HG03175 (cell line): ENCODE data around the gene CLEC17A.
A peak's percentile ranks its signal among the peaks of the same experiment; 100 is the strongest.
"Not testable (repeated sequence)": the region's sequence is repeated elsewhere in the genome, so short reads cannot be mapped to it uniquely, and the experiment has no call there.

Experiments
- ATAC-seq: cut with Tn5 transposase; IDR thresholded peaks from one replicate; pipeline ENCODE4 v1.9.1; 2021; ENCODE audit warnings: mild to moderate bottlenecking, moderate library complexity; ENCODE audit not compliant: unreplicated experiment

CLEC17A gene

DNA sequence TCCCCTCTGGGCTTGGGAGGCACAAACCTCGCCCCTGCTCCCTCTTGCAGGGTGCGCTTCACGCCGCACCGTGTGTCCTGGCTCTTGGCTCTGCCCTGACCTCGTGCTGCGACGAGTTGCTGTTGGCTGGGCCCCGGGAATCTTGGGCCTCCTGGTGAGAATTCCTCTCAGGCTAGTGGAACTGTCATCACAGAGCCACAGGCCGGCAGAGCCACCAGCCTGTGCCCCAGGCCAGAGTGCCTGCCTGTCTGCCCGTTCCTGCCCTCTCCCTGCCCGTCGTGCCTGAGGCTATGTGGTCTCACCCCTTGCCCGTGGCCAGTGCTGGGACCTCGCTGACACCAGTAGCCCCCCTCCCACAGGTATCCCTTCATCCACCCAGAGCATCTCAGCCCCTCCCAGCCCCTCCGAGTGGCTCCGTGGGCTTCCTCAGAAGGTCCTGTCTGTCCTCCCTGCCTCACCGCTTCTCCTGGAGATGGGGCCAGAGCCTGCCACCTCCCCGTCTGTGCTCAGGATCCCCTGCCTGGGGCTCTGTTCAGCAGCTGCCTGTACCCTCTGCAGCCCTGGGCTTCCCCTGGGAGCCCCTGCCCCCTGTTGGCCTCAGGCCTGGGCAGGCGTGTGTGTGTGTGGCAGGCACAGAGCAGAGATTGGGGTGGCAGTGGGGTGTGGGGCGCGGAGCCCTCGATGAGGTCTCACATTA lies 24.4 kb upstream of the CLEC17A start:
- ATAC-seq, result no peak

DNA sequence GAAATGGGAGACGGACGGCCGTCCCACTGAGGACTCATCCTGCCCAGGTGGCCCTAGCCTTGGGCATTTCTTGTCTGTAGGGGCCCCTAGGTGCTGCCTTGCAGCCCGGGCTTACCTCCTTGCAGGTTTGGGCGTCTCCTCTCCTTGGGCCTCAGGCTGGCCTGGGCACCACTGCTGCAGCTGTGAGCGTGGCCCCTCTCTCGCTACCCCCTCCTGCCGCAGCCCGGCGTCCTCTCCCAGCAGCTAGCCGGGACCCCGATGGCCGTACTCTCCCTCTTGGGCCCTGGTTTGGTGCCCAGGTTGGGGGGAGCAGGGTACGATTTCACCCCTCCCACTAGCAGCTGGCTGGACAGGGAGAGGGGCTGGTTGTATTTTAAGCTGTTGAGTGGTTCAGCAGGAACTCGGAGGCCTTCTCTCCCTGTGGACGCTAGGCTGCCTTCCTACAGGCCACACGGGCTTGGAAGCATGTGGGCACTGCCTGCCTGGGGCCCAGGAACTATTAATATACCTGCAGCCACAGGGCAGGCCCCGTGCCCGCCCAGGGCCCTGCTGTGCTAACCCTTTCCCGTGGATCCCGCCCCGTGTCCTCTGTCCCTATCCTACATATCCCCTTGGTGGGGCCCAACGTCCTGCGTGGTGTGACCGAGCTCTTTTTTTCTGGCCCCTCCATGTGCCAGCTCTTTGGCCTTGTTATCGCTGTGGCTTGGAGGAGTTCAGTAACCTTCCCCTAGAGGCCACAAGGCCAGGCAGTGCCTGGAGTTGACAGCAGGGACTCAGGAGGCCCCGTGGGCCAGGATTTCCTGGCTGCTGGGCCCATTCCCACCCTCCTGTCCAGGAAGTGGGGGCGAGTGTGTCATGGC lies 22.7 kb upstream of the CLEC17A start:
- no peak for ATAC-seq

DNA sequence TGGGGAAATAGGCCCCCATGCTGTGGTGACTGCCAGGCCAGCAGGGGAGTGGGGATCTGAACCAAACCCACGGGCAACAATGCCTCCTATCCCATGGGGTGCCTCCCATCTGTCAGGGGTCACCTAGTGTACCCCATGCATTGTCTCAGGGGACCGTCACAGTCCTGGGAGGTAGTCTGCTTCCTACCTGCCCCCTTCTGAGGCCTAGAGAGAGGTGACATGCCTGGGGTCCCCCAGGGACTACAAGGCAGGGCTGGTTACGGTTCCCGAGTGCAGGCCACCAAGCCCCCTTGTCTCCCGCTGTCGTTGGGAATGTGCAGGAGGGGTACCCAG lies 22.1 kb upstream of the CLEC17A start:
- ATAC-seq, result no peak

DNA sequence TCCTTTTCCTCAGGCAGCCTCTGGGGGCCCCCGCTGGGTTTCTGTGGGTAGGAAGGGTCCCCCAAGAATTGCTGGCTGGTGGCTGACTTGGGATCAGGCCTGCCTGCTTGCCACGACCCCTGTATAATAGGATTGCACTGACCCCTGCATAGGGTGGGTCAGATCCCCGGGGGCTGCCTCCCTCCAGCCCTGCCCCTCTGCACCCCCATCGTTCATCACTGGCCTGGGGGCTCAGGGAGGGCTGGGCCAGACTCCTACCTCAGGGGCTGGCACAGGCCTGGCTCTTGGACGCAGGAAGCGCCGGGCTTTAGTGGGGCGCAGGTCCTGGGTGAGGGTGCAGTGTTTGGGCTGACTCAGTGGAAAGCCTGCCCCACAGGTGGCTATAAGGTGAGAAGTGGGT lies 21.6 kb upstream of the CLEC17A start:
- ATAC-seq, result no peak

DNA sequence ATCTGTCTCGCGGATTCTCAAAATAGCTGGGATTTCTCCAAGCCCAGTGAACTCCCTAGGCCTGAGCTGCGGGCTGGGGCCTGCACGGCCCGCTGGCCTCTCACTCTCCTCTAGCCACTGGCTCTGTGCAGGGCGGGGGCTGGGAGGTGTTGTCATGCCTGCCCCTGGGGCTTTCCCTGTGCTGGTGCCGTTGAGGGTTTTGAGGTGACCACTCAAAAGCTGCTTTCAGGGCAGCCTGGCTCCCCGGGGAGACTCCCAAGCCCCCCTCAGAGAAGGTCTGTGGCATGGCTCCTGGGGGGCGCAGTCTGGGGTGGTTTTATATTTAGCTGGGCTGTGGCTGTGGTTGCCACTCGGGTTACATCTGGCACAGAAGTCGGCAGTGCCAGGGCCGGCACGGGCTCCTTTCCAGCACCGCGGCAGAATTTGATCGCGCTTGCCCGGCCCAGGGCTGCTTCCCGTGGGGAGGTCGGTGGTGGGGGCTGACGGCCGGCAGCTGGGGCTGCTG lies 21.0 kb upstream of the CLEC17A start:
- no peak for ATAC-seq

DNA sequence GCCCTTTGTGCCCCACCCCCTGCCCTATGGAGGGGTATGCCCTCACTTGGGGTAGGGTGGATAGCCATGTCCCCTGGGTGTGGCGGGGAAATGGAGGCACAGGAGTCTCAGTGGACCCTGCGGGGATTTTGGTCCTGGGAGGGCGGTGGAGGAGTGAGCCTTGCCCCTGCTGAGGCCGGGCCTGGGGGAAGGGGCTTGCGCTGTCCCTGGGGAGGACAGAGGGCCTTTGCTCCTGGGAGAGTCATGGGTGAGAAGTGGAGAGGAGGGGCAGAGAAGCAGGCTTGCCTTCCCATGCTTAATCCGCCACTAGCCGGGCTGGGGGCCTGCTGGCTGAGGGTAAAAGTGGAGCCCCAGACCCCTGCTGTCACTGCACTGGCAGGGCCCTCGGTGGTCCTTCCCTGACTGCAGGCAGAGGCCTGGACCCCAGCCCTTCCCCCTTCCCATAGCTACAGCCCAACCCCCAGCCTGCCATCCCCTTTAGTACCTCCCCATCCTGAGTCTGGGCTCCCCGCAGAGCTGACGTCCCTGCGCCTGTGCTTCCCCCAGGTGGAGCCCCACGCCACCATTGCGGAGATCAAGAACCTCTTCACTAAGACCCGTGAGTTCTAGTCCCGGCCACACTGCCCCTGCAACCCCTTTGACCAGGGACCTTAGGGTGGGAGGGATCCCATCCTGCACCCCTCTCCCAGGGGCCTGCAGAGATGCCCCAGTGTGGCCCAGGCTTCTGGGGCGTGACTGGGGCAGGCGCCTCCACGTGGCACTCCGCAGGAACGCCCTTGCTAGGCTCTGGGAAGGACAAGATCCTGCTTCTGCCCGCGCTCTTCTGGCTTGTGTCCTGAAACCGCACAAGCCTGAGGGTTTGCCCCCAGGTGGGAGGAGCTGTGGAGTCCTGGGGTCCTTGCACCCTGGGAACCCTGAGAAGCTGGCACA lies 20.0 kb upstream of the CLEC17A start:
- no peak for ATAC-seq

DNA sequence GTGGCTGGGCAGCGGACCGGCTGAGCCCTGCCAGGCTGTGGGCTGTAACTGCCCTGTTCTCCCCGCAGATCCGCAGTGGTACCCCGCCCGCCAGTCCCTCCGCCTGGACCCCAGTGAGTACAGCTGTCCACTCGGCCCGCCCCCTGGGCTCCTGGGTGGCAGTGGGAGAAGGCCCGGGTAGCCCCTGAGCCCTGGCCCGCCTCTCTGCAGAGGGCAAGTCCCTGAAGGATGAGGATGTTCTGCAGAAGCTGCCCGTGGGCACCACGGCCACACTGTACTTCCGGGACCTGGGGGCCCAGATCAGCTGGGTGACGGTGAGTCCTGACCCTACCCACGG lies 19.3 kb upstream of the CLEC17A start:
- no peak for ATAC-seq

DNA sequence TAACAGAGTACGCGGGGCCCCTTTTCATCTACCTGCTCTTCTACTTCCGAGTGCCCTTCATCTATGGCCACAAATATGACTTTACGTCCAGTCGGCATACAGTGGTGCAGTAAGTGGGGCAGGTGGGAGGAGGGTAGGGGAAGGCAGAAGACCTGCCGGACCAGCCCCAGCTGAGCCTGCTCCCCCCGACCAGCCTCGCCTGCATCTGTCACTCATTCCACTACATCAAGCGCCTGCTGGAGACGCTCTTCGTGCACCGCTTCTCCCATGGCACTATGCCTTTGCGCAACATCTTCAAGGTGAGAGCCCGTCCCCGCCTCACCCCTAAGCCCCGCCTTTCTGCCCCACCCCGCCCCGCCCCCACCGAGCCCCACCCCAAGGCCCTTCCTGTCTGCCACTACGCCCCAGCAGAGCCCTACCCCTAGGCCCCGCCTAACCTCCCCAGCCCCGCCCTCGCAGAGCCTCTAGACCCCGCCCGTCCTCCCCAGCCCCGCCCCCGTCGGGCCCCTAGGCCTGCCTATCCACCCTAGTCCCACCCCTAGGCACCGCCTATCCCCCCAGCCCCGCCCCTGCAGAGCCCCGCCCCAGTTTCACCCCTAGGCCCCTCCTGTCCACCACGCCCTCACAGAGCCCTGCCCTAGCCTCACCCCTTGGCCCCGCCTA lies 18.8 kb upstream of the CLEC17A start:
- ATAC-seq, result no peak

DNA sequence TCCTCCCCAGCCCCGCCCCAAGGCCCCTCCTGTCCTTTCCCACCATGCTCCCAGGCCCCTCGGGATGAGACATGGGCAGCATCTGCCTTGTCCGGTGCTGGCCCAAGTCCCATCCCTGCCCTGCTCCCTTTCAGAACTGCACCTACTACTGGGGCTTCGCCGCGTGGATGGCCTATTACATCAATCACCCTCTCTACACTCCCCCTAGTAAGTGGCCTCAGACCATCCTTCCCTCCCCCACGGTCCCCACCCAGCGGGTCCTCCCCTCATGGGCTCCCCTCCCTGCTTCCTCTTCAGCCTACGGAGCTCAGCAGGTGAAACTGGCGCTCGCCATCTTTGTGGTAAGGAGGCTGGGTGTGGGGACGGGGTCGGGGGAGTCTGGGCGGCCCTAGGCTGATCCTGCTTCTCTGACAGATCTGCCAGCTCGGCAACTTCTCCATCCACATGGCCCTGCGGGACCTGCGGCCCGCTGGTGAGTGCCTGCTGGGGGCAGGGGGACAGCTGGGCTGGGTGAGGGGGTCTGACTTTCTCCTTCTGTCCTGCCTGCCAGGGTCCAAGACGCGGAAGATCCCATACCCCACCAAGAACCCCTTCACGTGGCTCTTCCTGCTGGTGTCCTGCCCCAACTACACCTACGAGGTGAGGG lies 18.1 kb upstream of the CLEC17A start:
- ATAC-seq, result not testable (repeated sequence)

DNA sequence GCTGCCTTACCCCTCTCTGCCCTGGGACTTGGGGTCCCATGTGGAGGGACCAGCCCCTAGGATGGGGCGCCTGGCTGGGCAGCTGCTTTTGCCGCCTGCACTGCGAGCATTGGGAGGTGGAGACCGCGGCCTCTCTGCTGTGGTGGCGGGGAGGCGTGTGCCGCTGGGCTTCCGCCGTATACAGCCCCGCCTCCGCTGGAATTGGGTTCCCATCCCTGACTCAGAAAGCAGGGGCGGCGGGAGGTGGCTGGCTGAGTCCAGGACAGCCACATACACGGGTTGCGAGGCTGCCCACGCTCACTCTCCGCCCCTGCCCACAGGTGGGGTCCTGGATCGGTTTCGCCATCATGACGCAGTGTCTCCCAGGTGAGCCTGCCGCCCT lies 17.6 kb upstream of the CLEC17A start:
- ATAC-seq, result no peak

DNA sequence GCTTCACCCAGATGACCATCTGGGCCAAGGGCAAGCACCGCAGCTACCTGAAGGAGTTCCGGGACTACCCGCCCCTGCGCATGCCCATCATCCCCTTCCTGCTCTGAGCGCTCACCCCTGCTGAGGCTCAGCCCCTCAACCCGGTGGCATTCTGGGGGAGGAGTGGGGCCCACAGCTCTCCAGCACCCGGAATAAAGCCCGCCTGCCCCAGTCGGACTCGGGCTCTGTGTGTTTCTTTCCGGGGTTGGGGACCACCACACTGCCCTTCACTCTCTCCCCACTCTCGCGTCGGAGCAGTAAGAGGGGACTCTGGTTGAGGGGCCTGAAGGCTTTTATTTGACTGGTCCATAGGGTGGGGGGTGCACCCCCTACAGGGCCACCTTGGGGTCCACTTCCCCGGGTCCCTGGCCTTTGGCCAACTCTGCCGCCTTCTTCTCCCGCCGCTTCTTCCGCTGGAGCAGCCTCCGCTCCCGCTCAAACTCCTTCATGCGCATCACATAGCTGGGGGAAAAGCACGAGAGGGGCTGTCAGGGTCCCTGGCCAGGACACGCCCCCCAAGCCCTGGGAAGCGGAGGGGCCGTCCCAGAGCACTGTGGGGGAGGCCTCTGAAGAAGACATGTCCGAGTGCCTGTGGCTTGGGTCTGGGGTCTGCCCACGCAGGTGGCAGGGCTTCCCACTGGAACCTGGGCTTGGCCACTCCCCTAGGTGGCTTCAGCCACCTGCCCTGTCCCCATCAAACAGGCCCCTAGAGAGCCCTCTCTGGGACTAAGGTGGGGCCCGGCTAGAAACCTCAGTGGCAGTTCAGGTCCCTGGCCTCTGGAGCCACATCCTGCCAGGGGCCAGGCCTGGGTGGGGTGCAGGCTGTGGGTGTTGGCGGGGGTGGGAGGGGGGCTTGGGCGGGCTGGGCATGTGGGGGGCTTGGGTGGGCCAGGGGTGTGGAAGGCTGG lies 16.8 kb upstream of the CLEC17A start:
- no peak for ATAC-seq

DNA sequence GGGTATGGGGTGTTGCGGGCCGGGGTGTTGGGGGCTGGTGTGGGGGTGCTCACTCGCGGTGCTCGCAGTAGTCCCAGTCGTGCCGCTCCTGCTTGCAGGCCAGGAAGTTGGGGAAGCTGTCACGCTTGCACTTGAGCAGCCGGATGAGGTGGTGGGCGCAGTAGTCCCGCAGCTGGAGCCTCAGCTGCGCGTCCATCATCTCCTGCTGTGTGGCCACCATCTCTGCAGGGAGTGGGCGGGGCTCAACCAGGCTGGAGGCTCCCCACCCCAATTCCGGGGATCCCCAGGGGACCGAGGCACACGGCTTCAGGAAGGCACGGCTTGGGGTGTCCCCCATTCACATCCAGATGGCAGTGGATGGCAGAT lies 16.2 kb upstream of the CLEC17A start:
- ATAC-seq, result no peak

DNA sequence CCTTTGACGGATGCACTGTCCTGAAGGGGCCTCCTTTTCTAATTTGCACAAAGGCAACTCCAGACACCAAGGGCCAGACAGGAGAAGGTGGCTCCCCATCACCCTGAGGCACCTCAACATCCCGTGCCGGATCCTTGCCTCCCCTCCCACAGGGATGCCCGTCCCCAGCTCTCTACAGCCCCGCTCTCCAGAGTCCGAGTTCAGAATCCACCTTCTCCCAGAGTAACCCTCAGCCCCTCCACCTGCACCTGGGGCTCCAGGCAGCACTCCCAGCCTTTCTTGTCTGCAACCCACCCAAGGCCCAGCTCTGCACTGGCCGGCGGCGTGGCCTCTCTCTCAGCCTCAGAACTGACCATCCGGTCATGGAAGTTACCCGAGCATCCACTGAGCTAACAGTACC lies 15.8 kb upstream of the CLEC17A start:
- ATAC-seq, result no peak

DNA sequence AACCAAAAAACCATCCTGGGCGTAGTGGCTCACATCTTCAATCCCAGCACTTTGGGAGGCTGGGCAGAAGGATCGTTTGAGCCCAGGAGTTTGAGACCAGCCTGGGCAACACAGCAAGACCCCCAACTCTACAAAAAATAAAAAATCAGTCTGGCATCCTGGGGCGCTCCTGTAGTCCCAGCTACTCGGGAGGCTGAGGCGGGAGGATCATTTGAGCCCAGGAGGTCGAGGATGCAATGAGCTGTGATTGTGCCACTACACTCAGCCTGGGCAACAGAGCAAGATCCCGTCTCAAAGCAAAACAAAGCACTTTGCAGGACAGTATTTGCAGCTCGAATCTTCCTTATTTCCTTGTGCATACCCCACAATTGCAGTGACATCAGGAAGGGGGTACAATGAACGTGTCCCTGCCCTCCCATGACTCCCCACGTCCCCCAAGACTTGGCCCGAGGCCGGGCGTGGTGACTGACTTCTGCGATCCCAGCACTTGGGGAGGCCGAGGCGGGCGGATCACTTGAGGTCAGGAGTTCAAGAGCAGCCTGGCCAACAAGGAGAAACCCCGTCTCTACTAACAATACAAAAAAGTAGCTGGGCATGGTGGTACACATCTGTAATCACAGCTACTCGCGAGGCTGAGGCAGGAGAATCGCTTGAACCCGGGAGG lies 11.9 kb upstream of the CLEC17A start:
- no peak for ATAC-seq

DNA sequence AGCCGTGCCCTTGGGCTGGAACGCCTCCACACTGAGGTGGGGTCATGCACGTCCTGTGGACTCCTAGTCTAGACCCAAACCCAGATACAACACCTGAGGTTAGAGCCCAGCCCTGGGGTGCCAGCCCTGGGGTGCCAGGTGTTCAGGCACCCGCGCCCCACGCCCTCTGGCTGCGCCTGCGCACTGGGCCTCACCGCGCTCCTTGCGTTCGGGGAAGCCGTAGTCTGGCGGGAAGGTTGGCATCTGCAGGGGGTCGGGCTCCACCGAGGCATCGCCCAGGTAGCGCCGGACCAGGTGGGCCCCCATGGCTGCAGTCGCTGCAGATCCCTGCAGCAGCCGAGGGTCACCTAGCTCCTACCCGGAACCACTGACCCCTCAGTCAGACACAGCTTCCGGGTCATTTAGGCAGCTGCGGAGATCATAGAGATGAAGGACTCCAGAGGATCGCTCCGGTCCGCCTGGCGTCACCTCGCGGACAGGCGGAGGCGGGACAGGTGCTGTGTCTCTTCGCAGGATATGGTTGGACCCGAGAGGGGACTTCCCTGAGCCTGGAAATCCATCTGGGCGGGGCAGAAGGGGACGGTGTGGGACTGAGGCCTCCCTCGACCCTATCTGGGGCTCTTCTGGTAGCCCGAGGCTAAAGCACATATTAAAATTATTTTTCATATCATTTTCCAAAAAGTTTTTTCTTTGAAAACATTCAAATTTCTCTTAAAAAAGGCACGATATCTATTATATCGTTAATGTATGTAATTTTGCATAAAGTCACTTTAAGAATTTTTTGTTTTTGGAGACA lies 11.0 kb upstream of the CLEC17A start, which contains the start of gene NDUFB7:
Gene NDUFB7, minus strand, starts transcription at position 372 of the 796 bp plus-strand sequence. Its CDS starts 66 bp downstream, at position 306.
- ATAC-seq, result peak; percentile 89

DNA sequence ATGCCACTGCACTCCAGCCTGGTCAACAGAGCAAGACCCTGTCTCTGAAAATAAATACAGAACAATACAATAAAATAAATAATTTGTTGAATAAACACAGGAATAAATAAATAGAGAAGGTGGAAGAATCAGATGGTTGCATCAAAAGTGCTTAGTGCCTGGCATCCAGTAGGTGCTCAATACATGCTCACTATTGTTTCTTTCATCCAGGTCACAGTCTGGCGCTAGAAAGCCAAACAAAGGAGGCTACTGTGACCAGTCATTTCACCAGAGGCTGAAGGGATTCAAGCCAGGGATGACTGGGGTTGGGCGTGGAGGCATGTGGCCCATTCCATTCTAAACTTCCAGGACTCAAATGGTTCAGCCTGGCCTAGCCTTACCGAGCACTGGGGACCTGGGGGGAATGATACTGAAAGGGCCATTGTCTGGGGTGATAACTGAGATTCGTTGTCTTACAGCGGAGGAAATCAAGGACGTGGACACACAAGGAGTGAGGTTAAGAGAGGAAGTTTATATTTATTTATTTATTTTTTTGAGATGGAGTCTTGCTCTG lies 7.4 kb upstream of the CLEC17A start:
- ATAC-seq, result no peak

DNA sequence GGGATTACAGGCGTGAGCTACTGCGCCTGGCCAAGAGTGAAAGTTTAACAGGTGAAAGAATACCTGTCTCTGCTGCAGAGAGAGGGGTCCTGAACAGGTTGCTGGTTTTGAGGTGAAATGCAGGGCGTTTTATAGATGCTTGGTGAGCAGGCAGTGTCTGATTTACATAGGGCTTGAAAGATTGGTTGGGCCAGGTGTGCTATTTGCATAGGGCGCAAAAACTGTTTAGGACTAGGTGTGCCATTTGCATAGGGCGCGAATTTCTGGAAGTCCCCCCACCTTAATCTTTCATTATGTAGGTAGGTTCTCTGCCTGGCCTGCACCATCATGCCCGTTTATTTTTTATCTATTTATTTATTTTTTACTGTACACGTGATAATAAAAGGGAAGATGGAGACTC lies 6.5 kb upstream of the CLEC17A start:
- ATAC-seq, result no peak

DNA sequence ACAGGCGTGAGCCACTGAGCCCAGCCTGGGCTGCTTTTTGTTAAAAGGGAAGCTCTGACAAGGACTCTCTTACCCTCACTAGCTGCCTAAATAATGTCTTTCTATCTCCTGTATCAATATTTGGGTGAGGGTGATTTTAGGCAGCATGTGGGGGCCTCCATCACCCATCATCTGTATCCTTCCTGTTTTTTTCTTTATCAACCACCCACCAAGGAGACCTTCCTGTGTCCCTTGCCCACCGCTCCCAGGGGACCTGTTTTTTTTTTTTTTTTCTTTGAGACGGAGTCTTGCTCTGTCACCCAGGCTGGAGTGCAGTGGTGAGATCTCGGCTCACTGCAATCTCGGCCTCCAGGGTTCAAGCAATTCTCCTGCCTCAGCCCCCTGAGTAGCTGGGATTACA lies 5.6 kb upstream of the CLEC17A start:
- ATAC-seq, result no peak
